Measurements from ENCODE around the gene TMEM231. TPM values are rescaled to one million over a fixed set of nuclear protein-coding genes. Genes with fewer than 3 reads are reported as not detected.
A peak's percentile ranks its signal among the peaks of the same experiment; 100 is the strongest.

The TMEM231 gene
- total and polyA plus RNA-seq, 12 donors = 2.6 to 13.4 (median 8.7) TPM

GRCh38 chr16:75573955-75574354 is 17.9 kb upstream of the TMEM231 start:
- peaks cover 27 to 88% (median 59%) of the 10 kb centered on the region in 9 donors for H3K4me1 ChIP-seq
- intact Hi-C loops (cut with DNase I) = loop anchor here in 1 of 10 donors (2.0 kb wide), 1 partner anchor 13 kb away; no protein-coding TSS in a partner anchor
- TF ChIP-seq CTCF (IDR thresholded peaks at IDR 0.05) = no peak

GRCh38 chr16:75572864-75573542 is 17.0 kb upstream of the TMEM231 start:
- TF ChIP-seq CTCF (IDR thresholded peaks at IDR 0.05) = no peak
- DNase-seq (no peak), ATAC-seq (no peak)
- intact Hi-C loops (cut with DNase I) = loop anchor here in 1 of 10 donors (2.0 kb wide), 1 partner anchor 14 kb away; no protein-coding TSS in a partner anchor
- Histone ChIP-seq H3K27ac (peak overlapping the region in 1 of 10 donors; percentile 11), H3K27me3 (no peaks in the 10 kb centered on the region), H3K36me3 (peaks cover 0 to 100% (median 80%) of the 10 kb centered on the region in 9 donors), H3K4me3 (no peak overlapping the region), H3K4me1 (peaks cover 33 to 88% (median 69%) of the 10 kb centered on the region in 9 donors), H3K9me3 (no peaks in the 10 kb centered on the region)
- 64 to 66% methylated on average over 3 of the region's 3 CpGs for WGBS, 2 donors

More at GRCh38 chr16:75573955-75574354, 17.9 kb upstream of the TMEM231 start:
- no peaks in the 10 kb centered on the region for H3K9me3 ChIP-seq
- DNase-seq (no peak), ATAC-seq (no peak)
- H3K4me3 ChIP-seq = no peak overlapping the region
- H3K27me3 ChIP-seq = no peaks in the 10 kb centered on the region
- WGBS, 2 donors = 84 to 85% methylated on average over 5 of the region's 5 CpGs
- H3K27ac ChIP-seq = peak overlapping the region in 1 of 10 donors; percentile 11
- H3K36me3 ChIP-seq = peaks cover 0 to 100% (median 80%) of the 10 kb centered on the region in 9 donors

GRCh38 chr16:75570396-75571065 is 14.5 kb upstream of the TMEM231 start:
- 51 to 56% methylated on average over 5 of the region's 5 CpGs for WGBS, 2 donors
- no peak overlapping the region for H3K4me3 ChIP-seq

More at GRCh38 chr16:75570396-75571065, 14.5 kb upstream of the TMEM231 start:
- no peak for DNase-seq
- Histone ChIP-seq H3K9me3 (no peaks in the 10 kb centered on the region), H3K36me3 (peaks cover 0 to 83% (median 62%) of the 10 kb centered on the region in 9 donors), H3K4me1 (peaks cover 37 to 87% (median 77%) of the 10 kb centered on the region in 9 donors), H3K27me3 (no peaks in the 10 kb centered on the region), H3K27ac (peak overlapping the region in 9 of 10 donors; percentile 2 to 93 (median 47))
- TF ChIP-seq CTCF (IDR thresholded peaks at IDR 0.05) = no peak
- intact Hi-C loops (cut with DNase I) = no loop called here
- ATAC-seq = peak in 1 of 8 donors; percentile 21

Measured in heart right ventricle (tissue), 16 donors.